Epithelial cell of prostate (primary cell): ENCODE measurements around the gene PSMA6.
"Not testable (repeated sequence)": the region's sequence is repeated elsewhere in the genome, so short reads cannot be mapped to it uniquely, and the experiment has no call there.

ENCODE experiments used
- DNase-seq: peaks from one replicate; pipeline ENCODE4 v3.0.0-alpha.2; 2011; ENCODE audit warnings: low read depth, low spot score
- H3K27ac ChIP-seq: fragments of 450-650 bp; 2 replicates; pipeline ENCODE4 v1.5.1; 2017; ENCODE audit warnings: mild to moderate bottlenecking

PSMA6 gene

DNA sequence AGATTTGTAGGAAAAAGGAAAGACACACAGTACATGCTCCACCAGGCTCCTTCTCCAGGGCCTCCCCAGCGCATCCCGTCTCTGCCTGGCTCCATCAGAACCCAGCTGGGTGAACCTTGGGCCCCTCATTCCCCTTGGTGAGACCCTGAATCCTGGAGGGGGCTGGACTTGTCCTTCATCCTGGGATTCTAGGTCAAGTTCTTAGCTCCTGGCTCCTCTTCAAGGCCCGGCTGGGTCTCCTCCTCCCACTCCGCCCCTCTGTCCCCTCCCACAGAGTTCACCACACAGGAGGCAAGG lies 49.2 kb downstream of the PSMA6 start:
- DNase-seq = no peak

DNA sequence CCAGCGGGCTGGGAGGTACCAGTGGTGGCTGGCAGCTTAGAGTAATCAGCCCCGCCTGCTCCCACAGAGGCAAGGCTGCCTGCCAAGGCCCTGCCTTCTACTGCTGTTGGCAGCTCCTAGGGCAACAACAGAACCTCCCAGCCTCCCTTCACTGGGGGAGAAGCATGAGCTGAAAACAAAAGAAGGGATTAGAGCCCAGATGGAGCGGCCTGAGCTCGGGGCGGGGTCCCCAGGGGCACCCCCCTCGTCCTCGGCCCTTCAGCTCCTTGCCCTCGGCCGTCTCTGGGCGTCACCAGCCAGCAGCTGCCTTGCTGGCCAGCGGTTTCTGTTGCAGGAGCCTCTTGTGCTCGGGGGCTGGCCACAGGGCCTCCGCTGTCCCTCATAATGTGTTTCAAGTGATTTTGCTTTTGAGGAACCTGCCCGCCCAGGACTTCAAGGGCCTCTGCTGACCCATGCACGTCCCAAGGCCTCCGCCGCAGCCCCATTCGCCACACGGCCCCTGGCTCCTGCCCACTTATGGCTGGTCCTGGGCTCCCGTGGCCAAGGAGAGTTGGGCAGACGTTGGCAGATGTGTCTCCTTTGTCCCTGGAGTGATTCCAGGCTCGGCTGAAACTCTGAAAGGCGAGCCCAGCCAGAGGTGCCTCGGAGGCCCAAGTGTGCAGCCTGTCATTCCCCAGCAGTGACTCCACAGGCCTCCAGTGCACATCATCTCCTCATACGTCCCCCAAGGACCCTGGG lies 49.7 kb downstream of the PSMA6 start:
- peak overlapping the region; percentile 67 for H3K27ac ChIP-seq
- DNase-seq = peak; percentile 72

More for the DNA sequence above, 49.2 kb downstream of the PSMA6 start:
- peak overlapping the region; percentile 67 for H3K27ac ChIP-seq

DNA sequence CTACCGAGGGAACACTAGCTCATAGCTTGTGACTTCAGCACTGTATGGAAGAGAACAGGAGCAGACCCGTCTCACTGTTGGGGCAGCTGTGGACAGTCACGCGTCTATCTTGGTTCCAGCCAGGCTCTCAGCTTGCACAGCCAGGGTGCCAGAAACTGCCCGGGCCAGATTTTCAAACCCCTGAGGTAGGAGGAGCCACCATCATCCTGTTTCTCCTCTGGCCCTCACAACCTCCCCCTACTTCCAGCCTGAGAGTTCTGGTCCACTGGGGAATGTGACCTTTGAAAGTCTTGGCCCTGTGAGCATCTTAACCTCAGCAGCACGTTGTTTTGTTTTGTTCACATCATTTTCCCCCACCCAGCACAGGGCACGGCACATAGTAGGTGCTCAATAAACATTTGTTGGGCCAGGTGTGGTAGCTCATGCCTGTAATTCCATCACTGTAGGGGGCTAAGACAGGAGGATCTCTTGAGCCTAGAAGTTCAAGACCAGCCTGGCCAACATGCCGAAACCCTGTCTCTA lies 50.4 kb downstream of the PSMA6 start:
- H3K27ac ChIP-seq = peak overlapping the region; percentile 67
- no peak for DNase-seq

DNA sequence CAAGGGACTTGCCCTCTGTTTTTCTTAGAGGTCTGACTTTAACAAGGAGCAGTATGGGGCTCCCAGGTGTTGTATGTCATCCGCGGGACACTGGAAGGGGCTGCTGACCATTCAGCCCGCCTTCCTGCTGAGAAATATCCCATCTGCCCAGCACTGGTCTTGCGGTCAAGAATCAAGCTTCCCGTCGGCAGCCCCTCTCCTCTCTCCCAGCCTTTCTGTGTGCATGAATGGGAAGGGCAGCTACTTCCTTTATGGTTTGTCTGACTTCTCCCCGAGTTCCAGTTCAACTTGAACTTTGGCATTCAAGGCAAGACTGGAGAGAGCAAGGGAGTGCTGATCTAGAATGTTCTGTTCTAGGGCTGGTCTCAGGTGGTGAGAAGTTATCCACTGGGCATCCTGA lies 51.5 kb downstream of the PSMA6 start:
- no peak overlapping the region for H3K27ac ChIP-seq
- DNase-seq = no peak

DNA sequence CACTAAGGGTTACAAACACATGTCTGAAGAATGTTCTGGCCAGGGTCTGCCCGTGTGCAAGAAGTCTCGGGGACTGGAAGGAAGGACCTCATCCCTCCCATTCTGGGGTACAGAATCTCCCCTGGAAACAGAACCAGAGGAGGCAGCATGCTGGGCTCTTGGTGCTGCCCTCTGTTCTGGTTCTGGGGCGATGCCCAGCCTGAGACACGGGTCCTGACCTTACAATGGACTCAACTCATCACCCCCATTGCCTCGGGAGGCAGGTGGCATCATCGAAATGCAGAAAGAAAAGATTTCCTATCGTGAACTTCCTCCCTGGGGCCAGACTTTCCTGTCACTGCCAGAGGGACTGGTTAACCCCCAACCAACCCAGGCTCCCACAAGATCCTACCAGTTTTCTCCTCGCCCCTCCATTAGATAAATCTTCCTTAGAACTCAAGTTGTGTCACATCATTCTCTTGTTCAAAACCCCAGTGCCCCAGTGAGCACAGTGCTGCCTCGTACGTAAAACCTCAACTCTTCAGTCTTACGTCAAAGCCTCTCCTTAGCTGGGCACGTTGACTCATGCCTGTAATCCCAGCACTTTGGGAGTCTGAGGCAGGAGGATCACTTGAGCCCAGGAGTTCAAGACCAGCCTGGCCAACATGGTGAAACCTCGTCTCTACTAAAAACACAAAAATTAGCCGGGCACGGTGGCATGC lies 52.1 kb downstream of the PSMA6 start:
- H3K27ac ChIP-seq = no peak overlapping the region
- no peak for DNase-seq

DNA sequence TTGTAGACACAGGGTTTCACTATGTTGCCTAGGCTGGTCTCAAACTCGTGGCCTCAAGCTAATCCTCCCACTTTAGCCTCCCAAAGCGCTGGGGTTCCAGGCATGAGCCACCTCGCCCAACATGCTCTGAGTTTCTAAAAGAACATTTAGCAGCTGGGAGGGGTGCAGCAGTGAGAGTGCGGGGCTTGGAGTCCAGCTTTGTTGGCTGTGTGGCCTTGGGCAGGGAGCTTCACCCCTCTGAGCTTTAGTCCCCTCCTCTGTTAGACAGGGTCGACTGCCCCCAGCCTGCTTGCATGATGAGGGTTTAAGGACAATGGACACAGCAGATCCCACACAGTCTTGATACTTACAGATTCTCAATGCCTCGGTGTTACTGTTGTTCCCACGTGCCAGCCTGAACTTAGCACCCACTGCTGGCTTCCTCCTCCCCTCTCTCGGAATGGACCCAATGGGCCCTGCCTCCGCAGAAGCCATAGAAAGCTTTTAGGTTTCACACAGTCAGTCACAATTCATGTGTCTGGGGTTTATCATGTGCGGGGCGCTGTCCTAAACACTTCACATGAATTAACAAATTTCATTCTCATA lies 54.6 kb downstream of the PSMA6 start:
- DNase-seq = no peak
- no peak overlapping the region for H3K27ac ChIP-seq

DNA sequence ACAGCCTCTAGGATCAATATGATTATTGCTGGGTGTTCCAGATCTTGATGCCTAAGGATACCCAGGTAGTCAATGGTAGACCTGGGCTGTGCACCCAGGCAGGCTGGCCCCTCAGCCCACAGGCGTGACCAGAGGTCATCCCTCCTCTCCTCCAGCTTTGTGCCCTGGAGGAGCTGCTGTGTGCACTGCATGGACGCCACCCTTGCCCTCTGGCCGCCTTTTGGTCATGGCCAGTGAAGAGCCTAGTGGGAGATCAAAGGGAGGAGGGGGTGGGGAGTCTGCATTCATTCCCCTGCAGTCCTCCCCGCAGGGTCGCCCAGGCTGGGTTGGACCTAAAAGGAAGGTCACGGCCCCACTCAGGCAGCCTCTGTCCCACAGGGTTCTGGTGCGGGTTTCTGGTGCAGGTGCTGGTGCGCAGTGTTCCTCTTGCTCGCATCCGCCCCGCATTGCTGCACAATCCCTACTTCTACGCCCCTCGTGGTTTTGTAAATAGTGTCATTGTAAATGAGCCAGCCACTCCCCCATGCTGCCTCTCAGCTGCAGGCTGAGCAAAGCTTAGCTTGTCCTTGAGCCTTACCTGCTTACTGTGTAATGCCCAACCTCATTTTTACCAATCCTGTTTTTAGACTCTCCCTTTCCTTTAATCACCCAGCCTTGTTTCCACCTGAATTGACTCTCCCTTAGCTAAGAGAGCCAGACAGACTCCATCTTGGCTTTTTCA lies 55.3 kb downstream of the PSMA6 start:
- no peak overlapping the region for H3K27ac ChIP-seq
- DNase-seq = no peak

DNA sequence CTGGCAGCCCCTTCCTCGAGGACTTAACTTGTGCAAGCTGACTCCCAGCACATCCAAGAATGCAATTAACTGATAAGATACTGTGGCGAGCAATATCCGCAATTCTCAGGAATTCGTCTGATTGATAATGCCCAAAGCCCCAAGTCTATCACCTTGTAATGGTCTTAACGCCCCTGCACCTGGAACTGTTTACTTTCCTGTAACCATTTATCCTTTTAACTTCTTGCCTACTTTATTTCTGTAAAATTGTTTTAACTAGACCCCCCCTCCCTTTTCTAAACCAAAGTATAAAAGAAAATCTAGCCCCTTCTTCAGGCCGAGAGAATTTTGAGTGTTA lies 55.8 kb downstream of the PSMA6 start:
- not testable (repeated sequence) for H3K27ac ChIP-seq, DNase-seq

DNA sequence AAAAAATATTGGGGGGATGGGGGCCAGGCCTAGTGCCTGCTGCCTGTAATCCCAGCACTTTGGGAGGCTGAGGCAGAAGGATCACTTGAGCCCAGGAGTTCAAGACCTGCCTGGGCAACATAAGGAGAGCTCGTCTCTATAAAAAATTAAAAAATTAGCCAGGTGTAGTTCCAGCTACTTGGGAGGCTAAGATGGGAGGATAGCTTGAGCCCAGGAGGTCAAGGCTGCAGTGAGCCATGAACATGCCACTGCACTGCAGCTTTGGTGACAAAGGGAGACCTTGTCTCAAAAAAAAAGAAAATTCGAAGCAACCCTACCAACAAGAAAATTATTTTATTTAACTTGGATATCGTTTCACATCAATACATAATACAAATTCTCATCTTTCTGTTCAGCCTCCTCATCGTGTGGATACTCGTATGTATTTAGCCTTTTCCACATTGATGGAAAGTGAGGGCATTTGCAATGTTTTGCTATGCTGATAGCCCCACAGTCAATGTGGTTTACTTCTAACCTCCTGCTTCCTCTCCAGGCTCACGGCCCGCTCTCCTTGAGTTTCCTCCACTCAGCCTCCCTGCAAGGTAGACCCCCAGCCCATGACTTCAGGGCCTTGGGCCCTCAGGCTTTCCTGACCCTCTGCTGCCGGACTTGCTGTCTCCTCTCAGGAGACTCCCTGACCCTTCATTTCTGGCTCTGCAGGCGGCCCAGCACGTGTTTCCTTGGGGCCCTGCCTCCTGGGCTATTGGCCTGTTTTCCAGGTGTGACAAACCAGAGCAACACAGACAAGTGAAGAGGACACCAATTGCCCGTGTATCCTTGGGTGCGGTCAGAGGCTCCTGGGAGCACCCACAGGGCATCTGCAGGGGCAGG lies 57.5 kb downstream of the PSMA6 start:
- no peak for DNase-seq
- H3K27ac ChIP-seq = no peak overlapping the region

DNA sequence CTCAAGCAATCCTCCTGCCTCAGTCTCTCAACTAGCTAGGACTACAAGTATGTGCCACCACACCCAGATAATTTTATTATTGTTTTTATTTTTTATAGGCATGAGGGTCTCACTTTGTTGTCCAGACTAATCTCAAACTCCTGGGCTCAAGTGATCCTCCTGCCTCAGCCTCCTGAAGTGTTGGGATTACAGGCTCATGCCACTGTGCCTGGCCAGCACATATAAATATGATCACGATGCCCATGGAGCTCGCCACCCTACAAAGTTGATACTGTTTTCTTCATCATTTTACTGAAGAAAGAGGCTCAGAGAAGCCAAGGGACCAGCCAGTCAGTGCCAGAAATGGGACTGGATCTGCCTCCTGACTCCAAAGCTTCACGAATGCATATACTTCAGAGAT lies 59.3 kb downstream of the PSMA6 start:
- H3K27ac ChIP-seq = no peak overlapping the region
- no peak for DNase-seq

DNA sequence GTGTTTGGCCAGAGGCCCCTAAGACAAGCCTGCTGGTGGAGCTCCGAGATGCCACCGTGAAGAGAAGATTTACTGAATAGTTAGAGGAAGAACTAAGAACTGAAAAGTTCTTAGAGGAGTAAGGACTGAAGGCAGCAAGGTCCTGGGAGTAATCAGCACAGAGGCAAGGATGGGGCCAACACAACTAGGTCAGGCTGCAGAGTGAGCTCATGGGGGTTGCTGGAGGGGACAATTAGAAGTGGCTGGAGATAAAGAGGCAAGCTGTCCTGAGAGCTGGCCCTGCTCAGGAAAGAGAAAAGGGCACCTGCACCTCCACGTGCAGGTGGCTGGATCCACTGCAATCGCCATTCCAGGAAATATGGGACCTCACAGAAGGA lies 59.7 kb downstream of the PSMA6 start:
- DNase-seq = no peak
- no peak overlapping the region for H3K27ac ChIP-seq

DNA sequence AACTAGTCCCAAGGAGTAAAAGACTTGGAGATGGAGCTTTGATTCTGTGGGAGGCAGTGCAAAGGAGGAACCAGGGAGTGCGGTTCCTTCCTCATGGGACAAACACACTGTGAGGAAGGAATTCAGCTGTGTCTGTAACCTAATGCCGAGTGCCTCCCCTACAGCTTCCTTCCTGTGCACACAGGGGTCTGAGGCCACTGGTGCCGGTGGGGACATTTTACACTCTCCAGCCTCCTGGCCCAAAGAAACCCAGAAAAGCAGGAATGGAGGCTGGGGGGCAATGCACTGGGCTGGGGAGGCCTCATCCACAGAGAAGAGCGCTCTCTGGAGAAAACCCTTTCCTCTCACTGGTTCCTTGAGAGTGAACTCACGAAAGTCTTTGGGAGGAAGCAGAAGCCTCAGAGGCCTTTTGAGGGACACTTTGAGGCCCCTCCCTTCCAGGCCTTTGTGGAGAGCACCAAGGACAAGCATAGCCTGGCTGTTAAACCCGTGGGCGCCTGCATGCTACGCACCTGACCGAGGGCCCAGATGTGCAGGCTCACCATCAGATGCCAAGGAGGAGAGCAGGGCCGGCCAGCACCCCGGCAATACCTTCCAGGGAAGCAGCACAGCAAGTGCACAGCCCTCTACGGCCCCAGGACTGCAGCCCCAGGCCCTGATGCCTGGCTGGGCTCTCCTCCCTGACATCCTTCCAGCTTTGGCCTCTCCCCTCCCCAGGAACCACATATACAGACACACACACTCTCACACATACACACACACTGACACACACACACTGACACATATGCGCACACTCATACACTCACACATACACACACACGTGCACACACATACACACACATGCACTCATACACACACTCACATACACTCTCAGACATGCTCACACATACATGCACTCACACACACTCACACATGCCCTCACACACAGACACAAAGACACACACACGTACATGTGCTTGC lies 60.4 kb downstream of the PSMA6 start:
- no peak for DNase-seq
- H3K27ac ChIP-seq = no peak overlapping the region

DNA sequence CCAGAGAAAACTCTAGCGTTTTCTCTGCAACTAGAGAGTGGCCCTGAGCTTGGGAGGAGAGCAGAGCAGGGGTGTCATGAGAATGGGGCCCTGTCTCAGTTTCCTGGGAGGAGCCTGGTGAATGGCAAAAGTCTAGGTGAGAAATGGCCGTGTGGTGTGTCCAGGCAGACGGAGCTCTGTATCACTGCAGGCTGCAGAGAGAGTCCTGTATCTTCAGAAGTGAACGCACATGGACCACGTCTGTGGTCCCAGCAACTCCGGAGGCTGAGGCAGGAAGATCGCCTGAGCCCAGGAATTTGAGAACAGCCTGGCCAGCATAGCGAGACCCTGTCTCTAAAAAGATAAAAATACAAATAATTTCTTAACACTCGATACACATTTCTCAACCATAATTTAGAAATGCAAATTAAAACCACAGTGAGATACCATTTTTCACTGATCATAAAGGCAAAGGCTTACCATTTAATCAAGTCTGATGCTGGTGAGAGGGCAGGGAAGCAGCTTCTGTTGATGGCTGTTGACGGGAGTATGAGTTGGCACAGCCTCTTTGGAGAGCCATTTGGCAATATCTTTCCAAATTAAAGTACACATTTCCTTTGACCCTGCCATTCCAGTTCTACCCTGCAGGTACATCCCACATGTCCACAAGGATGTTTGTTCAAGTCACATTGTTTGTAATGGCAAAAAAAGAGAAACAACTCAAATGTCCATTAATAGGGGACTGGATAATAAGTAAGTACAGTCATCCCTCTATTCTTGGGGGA lies 61.4 kb downstream of the PSMA6 start:
- DNase-seq = no peak
- no peak overlapping the region for H3K27ac ChIP-seq

DNA sequence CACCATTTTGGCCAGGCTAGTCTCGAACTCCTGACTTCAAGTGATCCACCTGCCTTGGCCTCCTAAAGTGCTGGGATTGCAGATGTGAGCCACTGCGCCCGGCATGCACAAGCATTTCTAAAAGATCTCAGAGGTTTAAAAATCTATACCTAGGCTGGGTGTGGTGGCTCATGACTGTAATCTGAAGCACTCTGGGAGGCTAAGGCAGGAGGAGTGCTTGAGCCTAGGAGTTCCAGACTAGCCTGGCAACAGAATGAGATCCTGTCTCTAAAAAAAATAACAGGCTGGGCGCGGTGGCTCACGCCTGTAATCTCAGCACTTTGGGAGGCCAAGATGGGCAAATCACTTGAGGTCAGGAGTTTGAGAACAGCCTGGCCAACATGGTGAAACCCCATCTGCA lies 63.1 kb downstream of the PSMA6 start:
- H3K27ac ChIP-seq = peak overlapping the region; percentile 46
- DNase-seq = not testable (repeated sequence)

DNA sequence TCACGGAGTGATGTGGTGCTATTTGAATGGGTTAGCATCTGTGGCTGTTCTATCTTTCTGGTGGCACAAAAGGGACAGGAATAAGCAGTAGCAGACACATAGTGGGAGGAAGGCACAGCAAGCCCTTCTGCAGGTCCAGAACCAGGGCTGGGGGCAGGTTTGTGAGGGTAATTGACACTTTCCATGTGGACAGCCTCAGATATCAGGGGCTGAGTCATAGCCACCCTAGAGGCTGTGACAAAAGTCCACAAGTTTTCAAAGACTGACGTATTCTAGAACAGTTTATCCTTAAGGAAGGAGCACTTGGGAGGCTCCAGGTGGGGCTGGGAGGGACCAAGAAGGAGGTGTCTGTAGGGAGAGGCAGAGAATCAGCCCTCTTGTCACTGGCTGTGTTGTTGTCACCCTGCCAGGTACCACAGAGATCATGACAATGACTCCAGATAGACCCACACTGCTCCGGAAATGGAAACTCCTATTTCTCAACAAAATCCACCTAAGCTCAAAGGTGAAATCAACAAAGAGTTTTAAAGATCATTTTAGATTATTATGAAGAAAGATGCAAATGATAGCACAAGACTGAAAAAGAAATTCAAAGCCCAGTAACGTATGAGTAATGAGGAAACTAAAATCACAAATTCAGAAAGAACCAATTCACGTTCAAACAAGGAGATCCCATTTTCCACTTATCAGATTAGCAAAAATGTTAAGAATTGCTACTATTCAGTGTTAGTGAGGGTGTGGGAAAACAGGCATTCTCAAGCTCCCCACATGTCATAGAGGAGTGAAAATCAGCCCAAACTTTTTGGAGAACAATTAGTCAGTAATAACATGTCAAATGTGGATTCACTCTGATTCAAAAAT lies 64.0 kb downstream of the PSMA6 start:
- no peak for DNase-seq
- peak overlapping the region; percentile 46 for H3K27ac ChIP-seq

DNA sequence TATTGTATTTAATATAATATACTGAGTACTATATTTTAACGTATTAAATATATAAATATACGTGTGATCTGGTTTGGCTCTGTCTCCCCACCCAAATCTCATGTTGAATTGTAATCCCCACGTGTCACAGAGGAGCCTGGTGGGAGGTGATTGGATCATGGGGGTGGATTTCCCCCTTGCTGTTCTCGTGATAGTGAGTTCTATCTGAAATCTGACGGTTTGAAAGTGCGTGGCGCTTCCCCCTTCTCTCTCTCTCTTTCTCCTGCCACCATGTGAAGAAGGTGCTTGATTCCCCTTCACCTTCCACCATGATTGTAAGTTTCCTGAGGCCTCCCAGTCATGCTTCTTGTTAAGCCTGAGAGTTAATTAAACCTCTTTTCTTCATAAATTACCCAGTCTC lies 67.5 kb downstream of the PSMA6 start:
- H3K27ac ChIP-seq, DNase-seq: not testable (repeated sequence)

DNA sequence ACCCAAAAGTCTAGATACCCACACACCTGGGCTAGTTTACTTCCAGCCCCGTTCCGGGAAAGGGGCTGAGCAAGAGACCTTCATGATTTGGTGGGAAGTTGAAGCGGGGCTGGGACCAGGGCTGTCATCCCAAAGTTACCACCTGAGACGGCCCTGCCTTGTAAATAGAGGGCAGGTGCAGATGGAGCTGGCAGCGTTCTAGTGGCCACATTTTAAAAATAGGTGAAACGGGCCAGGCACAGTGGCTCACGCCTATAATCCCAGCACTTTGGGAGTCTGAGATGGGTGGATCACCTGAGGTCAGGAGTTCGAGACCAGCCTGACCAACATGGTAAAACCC lies 68.9 kb downstream of the PSMA6 start:
- peak overlapping the region; percentile 25 for H3K27ac ChIP-seq
- DNase-seq = no peak
